GM13977 (cell line): ENCODE measurements around the gene SBK2.
"Not testable (repeated sequence)": the region's sequence is repeated elsewhere in the genome, so short reads cannot be mapped to it uniquely, and the experiment has no call there.

ENCODE experiments used
- DNase-seq: peaks from one replicate; pipeline ENCODE4 v3.0.0; 2012; ENCODE audit warnings: low spot score
- in situ Hi-C: fragments of 300-500 bp; cut with MboI; formaldehyde crosslinking; loops from one replicate; pipeline ENCODE4 v1.12.0; 2022; ENCODE audit warnings: low sequenced_read_pairs, low pct_unique_long_range_greater_than_20kb, mixed read lengths, inconsistent platforms; ENCODE audit not compliant: unreplicated experiment
- TF ChIP-seq, protein P1 (sequence below): IDR thresholded peaks from 2 replicates; pipeline ENCODE4 v1.5.1; 2012; ENCODE audit warnings: mild to moderate bottlenecking, control low read depth; ENCODE audit not compliant: insufficient read depth; ENCODE audit errors: extremely low read depth, missing control alignments

The SBK2 gene

DNA sequence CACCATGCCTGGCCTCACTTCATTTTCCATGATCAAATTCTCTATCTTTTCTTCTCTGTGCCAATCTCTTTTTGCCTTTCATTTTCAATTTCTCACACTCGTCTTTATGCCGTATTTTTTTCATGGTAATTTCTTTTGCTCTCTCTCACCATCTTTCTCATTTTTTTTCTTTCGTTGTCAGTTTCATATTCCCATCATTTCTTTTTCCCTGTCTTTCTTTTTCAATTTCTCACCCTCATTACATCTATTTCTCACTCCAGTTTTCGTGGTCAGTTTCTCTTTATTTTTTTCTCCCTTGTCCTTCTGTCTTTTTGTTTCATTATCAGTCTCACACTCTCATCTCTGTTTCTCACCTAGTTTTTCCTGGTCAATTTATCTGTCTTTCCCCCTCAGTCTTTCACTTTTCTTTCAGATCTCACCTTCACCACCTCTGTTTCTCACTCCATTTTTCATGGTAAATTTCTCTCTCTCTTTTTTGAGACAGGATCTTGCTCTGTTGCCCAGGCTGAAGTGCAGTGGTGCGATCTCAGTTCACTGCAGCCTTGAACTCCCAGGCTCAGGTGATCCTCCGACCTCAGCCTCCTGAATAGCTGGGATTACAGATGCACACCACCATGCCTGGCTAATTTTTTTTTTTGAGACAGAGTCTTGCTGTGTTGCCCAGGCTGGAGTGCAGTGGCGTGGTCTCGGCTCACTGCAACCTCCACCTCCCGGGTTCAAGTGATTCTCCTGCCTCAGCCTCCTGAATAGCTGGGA, 34.6 kb downstream of the SBK2 start:
- in situ Hi-C loops = no loop called here
- TF ChIP-seq, protein P1, sequence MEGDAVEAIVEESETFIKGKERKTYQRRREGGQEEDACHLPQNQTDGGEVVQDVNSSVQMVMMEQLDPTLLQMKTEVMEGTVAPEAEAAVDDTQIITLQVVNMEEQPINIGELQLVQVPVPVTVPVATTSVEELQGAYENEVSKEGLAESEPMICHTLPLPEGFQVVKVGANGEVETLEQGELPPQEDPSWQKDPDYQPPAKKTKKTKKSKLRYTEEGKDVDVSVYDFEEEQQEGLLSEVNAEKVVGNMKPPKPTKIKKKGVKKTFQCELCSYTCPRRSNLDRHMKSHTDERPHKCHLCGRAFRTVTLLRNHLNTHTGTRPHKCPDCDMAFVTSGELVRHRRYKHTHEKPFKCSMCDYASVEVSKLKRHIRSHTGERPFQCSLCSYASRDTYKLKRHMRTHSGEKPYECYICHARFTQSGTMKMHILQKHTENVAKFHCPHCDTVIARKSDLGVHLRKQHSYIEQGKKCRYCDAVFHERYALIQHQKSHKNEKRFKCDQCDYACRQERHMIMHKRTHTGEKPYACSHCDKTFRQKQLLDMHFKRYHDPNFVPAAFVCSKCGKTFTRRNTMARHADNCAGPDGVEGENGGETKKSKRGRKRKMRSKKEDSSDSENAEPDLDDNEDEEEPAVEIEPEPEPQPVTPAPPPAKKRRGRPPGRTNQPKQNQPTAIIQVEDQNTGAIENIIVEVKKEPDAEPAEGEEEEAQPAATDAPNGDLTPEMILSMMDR = no peak
- DNase-seq = no peak

- TF ChIP-seq, protein P1 = no peak
- in situ Hi-C loops = no loop called here
These were observed 36.5 kb downstream of the SBK2 start for GRCh38 chr19:55500368-55500952.

GRCh38 chr19:55498246-55498840, 38.6 kb downstream of the SBK2 start:
- in situ Hi-C loops = no loop called here
- DNase-seq = no peak
- TF ChIP-seq, protein P1 = no peak

More at GRCh38 chr19:55500368-55500952, 36.5 kb downstream of the SBK2 start:
- DNase-seq = no peak

GRCh38 chr19:55497763-55498162, 39.2 kb downstream of the SBK2 start:
- TF ChIP-seq, protein P1 = no peak
- in situ Hi-C loops = no loop called here
- DNase-seq = no peak

- DNase-seq, in situ Hi-C loops: not testable (repeated sequence)
These were observed 40.1 kb downstream of the SBK2 start for GRCh38 chr19:55496820-55497219.

- in situ Hi-C loops = no loop called here
- TF ChIP-seq, protein P1 = no peak
- no peak for DNase-seq
These were observed 41.1 kb downstream of the SBK2 start for GRCh38 chr19:55495646-55496349.
